IMR-90 (cell line): ENCODE results near the gene CTDSP1. TPM values are rescaled to one million over a fixed set of nuclear protein-coding genes. Genes with fewer than 3 reads are reported as not detected.

Source experiments
- ATAC-seq: fragments of 200-7000 bp; cut with Tn5 transposase; 2 replicates; pipeline ENCODE4 v1.9.1; 2020; ENCODE audit warnings: low read depth, mild to moderate bottlenecking, moderate library complexity
- BruUV-seq: library from RNA; stranded (reverse); fragments of 400-500 nt; replicated peaks from 2 replicates; lab custom pipeline; 2021; lab: Mats Ljungman, UMichigan
- CTCF ChIA-PET: fragments of 300-600 bp; formaldehyde crosslinking; extraction: SDS; loops from one replicate; lab custom pipeline; 2021; ENCODE audit warnings: antibody characterized with exemption; lab: Yijun Ruan, JAX
- POLR2A ChIA-PET: fragments of 300-600 bp; sonication (Branson Sonifier 250); formaldehyde crosslinking; loops from one replicate; lab custom pipeline; 2022; ENCODE audit warnings: antibody characterized with exemption; ENCODE audit not compliant: unreplicated experiment; lab: Charles Lee
- DNase-seq: peaks from one replicate; pipeline ENCODE4 v3.0.0; 2013
- H2AFZ ChIP-seq: replicated peaks from 2 replicates; pipeline ENCODE3; 2013; ENCODE audit warnings: low read length, mild to moderate bottlenecking; ENCODE audit not compliant: poor library complexity
- H2AK5ac ChIP-seq: 2 replicates; pipeline ENCODE4 v1.6.1; 2013; ENCODE audit warnings: low read depth, low read length, inconsistent platforms
- H2AK9ac ChIP-seq: replicated peaks from 2 replicates; pipeline ENCODE3; 2013; ENCODE audit warnings: mild to moderate bottlenecking, low read depth, low read length, moderate library complexity; ENCODE audit not compliant: poor library complexity
- H2BK120ac ChIP-seq: 2 replicates; pipeline ENCODE4 v1.6.1; 2013; ENCODE audit warnings: low read depth, low read length, inconsistent platforms
- H2BK15ac ChIP-seq: 3 replicates; pipeline ENCODE4 v1.6.1; 2013; ENCODE audit warnings: low read depth, low read length, inconsistent platforms
- H2BK20ac ChIP-seq: 2 replicates; pipeline ENCODE4 v1.6.1; 2013; ENCODE audit warnings: low read depth, mild to moderate bottlenecking, inconsistent platforms, low read length, moderate library complexity
- H2BK5ac ChIP-seq: 2 replicates; pipeline ENCODE4 v1.6.1; 2013; ENCODE audit warnings: mild to moderate bottlenecking, low read depth, low read length, inconsistent platforms; ENCODE audit not compliant: poor library complexity, severe bottlenecking
- H3K14ac ChIP-seq: replicated peaks from 2 replicates; pipeline ENCODE4 v1.6.1; 2013; ENCODE audit warnings: low read depth, low read length, inconsistent platforms
- H3K18ac ChIP-seq: 2 replicates; pipeline ENCODE4 v1.6.1; 2013; ENCODE audit warnings: low read depth, low read length, control low read depth
- H3K23ac ChIP-seq: 2 replicates; pipeline ENCODE4 v1.6.1; 2013; ENCODE audit warnings: low read depth, low read length, inconsistent platforms
- H3K27ac ChIP-seq: 2 replicates; pipeline ENCODE4 v1.5.1; 2013; ENCODE audit warnings: mild to moderate bottlenecking, control low read depth, low read length; ENCODE audit not compliant: insufficient read depth
- H3K27me3 ChIP-seq: 2 replicates; pipeline ENCODE4 v1.6.1; 2013; ENCODE audit warnings: low read length; ENCODE audit not compliant: control insufficient read depth, insufficient read depth
- H3K36me3 ChIP-seq: 2 replicates; pipeline ENCODE4 v1.6.1; 2013; ENCODE audit warnings: low read length, mixed read lengths; ENCODE audit not compliant: control insufficient read depth, insufficient read depth
- H3K4ac ChIP-seq: 2 replicates; pipeline ENCODE4 v1.6.1; 2013; ENCODE audit warnings: low read depth, low read length, inconsistent platforms
- H3K4me1 ChIP-seq: 2 replicates; pipeline ENCODE4 v1.6.1; 2013; ENCODE audit warnings: low read length, mixed read lengths; ENCODE audit not compliant: control insufficient read depth, insufficient read depth
- H3K4me2 ChIP-seq: 2 replicates; pipeline ENCODE4 v1.6.1; 2013; ENCODE audit warnings: low read depth, mild to moderate bottlenecking, control low read depth, low read length, moderate library complexity
- H3K4me3 ChIP-seq: 2 replicates; pipeline ENCODE4 v1.5.1; 2013; ENCODE audit warnings: low read depth, mild to moderate bottlenecking, control low read depth, low read length, moderate library complexity; ENCODE audit not compliant: insufficient read depth
- H3K56ac ChIP-seq: 2 replicates; pipeline ENCODE4 v1.6.1; 2013; ENCODE audit warnings: low read length, inconsistent platforms; ENCODE audit not compliant: insufficient read depth; ENCODE audit errors: extremely low read depth
- H3K79me1 ChIP-seq, 2 experiments: 2 replicates each; pipeline ENCODE4 v1.6.1; 2013; ENCODE audit warnings: low read length in 2 of 2, inconsistent platforms in 1 of 2, low read depth in 1 of 2
- H3K9ac ChIP-seq: 2 replicates; pipeline ENCODE4 v1.6.1; 2013; ENCODE audit warnings: low read depth, low read length, control low read depth
- H3K9me1 ChIP-seq: 2 replicates; pipeline ENCODE4 v1.6.1; 2013; ENCODE audit warnings: low read length, inconsistent platforms; ENCODE audit not compliant: insufficient read depth
- H3K9me3 ChIP-seq: 2 replicates; pipeline ENCODE4 v1.6.1; 2013; ENCODE audit warnings: low read length; ENCODE audit not compliant: control insufficient read depth, insufficient read depth
- H4K20me1 ChIP-seq: 2 replicates; pipeline ENCODE4 v1.6.1; 2013; ENCODE audit warnings: low read length, inconsistent platforms; ENCODE audit not compliant: insufficient read depth
- H4K5ac ChIP-seq: 2 replicates; pipeline ENCODE4 v1.6.1; 2013; ENCODE audit warnings: mild to moderate bottlenecking, low read depth, low read length, control low read depth
- H4K8ac ChIP-seq, 2 experiments: 2 replicates each; pipeline ENCODE4 v1.6.1; 2013; ENCODE audit warnings: low read depth in 2 of 2, low read length in 2 of 2, control low read depth in 1 of 2, inconsistent platforms in 1 of 2
- H4K91ac ChIP-seq: 2 replicates; pipeline ENCODE4 v1.6.1; 2013; ENCODE audit warnings: low read depth, low read length, inconsistent platforms; ENCODE audit not compliant: insufficient read depth
- POLR2A ChIP-seq: IDR thresholded peaks from 2 replicates; pipeline ENCODE4 v1.6.1; 2012; ENCODE audit warnings: mild to moderate bottlenecking, low read depth, low read length
- RFX5 ChIP-seq: IDR thresholded peaks from 2 replicates; pipeline ENCODE4 v1.8.0; 2012; ENCODE audit warnings: low read depth, mild to moderate bottlenecking, low read length, moderate library complexity
- whole genome bisulfite sequencing, 2 experiments: methylation state at CpG; one replicate each; pipeline versions ENCODE4 v1.1.5 to v1.1.7; 2013; ENCODE audit warnings: missing lambda C conversion rate in 2 of 2; ENCODE audit not compliant: insufficient read length in 1 of 2; ENCODE audit errors: extremely low coverage in 2 of 2; 5-methylcytosine and 5-hydroxymethylcytosine counted together
- dilution Hi-C: fragments of 300-500 bp; cut with HindIII; formaldehyde crosslinking; loops from one replicate; pipeline ENCODE4 v1.14.3; 2018; ENCODE audit warnings: low sequenced_read_pairs; ENCODE audit not compliant: unreplicated experiment
- in situ Hi-C: fragments of 300-500 bp; cut with MboI; formaldehyde crosslinking; loops from 3 replicates; pipeline ENCODE4 v1.14.3; 2019; ENCODE audit warnings: low sequenced_read_pairs, inconsistent platforms, mixed read lengths
- intact Hi-C: fragments of 100-400 bp; cut with micrococcal nuclease; formaldehyde crosslinking; loops from 2 replicates; pipeline ENCODE4 v1.10.0; 2022
- polyA plus RNA-seq, 3 experiments: library from polyadenylated mRNA; depleted of rRNA; stranded (reverse); fragments of >200 nt; gene quantifications; 2 replicates each; pipeline ENCODE4 v1.2.3, GENCODE V29; 2012; ENCODE audit warnings: low replicate concordance in 1 of 3
- total RNA-seq: library from RNA; depleted of rRNA; stranded (reverse); fragments of >200 nt; gene quantifications from 2 replicates; pipeline ENCODE4 v1.2.3, GENCODE V29; 2012
- TF ChIP-seq, protein P1 (sequence below): fragments of 150-350 bp; IDR thresholded peaks from 2 replicates; pipeline ENCODE4 v1.6.1; 2017; ENCODE audit warnings: mild to moderate bottlenecking, antibody characterized with exemption, low read length, low read depth

CTDSP1 gene
- total and polyA plus RNA-seq, 2 of the 4 experiments (the other 2 are of a cell fraction) = 19.7 to 64.3 TPM

GRCh38 chr2:218367415-218368149, 32.1 kb upstream of the CTDSP1 start:
- H4K91ac ChIP-seq = no peak overlapping the region
- H3K36me3 ChIP-seq = no peaks in the 10 kb centered on the region
- ChIA-PET POLR2A (no interaction called here), CTCF (no interaction called here)
- WGBS, 2 experiments = 13% methylated on average over 24 of the region's 60 CpGs; no CpG with 5 or more reads in 1 of the 2 experiments
- peaks cover 5% of the 10 kb centered on the region for H3K4me1 ChIP-seq
- H2BK120ac ChIP-seq = no peak overlapping the region
- no peaks in the 10 kb centered on the region for H3K9me1 ChIP-seq
- BruUV-seq = no TSS peak
- H3K4ac ChIP-seq = peak overlapping the region; percentile 70; the same call in 1 of the 2 replicates
- no peak overlapping the region; the same call in 1 of the 2 replicates for H3K18ac ChIP-seq
- H4K8ac ChIP-seq = peak overlapping the region; percentile 72 to 88; a peak in 3 of 4 replicates
- H3K4me2 ChIP-seq = peak overlapping the region; percentile 56
- H3K27me3 ChIP-seq = peaks cover 4% of the 10 kb centered on the region; the same call in 1 of the 2 replicates
- intact Hi-C loops = no loop called here
- no peak overlapping the region for H2BK15ac ChIP-seq
- dilution Hi-C loops = no loop called here
- peak overlapping the region; percentile 80 for H4K5ac ChIP-seq
- 0 out of 2 replicates have a peak overlapping the region, but pooled peaks have one; percentile 21 for H3K56ac ChIP-seq
- no peak overlapping the region for H3K27ac ChIP-seq
- H3K14ac ChIP-seq = peak overlapping the region; percentile 70; the same call in 1 of the 2 replicates
- H2AK9ac ChIP-seq = peak overlapping the region; percentile 73
- ATAC-seq (peak; percentile 82), DNase-seq (peak; percentile 32)
- H2AFZ ChIP-seq = peak overlapping the region; percentile 93
- H4K20me1 ChIP-seq = no peaks in the 10 kb centered on the region
- TF ChIP-seq RFX5 = no peak
- TF ChIP-seq, protein P1, sequence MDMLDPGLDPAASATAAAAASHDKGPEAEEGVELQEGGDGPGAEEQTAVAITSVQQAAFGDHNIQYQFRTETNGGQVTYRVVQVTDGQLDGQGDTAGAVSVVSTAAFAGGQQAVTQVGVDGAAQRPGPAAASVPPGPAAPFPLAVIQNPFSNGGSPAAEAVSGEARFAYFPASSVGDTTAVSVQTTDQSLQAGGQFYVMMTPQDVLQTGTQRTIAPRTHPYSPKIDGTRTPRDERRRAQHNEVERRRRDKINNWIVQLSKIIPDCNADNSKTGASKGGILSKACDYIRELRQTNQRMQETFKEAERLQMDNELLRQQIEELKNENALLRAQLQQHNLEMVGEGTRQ = no peak
- no peak for TF ChIP-seq POLR2A
- H3K9ac ChIP-seq = peak overlapping the region; percentile 31; the same call in 1 of the 2 replicates
- in situ Hi-C loops = no loop called here
- H2BK5ac ChIP-seq = no peak overlapping the region
- peaks cover 7% of the 10 kb centered on the region for H3K9me3 ChIP-seq
- H3K79me1 ChIP-seq = no peaks in the 10 kb centered on the region
- peak overlapping the region; percentile 41 for H3K23ac ChIP-seq
- peak overlapping the region; percentile 27 for H3K4me3 ChIP-seq
- peak overlapping the region; percentile 44; the same call in 1 of the 2 replicates for H2AK5ac ChIP-seq
- H2BK20ac ChIP-seq = no peak overlapping the region
